HG03432 (cell line): ENCODE results near the gene DND1.
"Not testable (repeated sequence)": the region's sequence is repeated elsewhere in the genome, so short reads cannot be mapped to it uniquely, and the experiment has no call there.

ENCODE experiments used
- ATAC-seq: cut with Tn5 transposase; IDR thresholded peaks from one replicate; pipeline ENCODE4 v1.9.1; 2021; ENCODE audit warnings: mild to moderate bottlenecking, moderate library complexity; ENCODE audit not compliant: unreplicated experiment

The DND1 gene

GRCh38 chr5:140673187-140673976 lies at the start of gene DND1:
TSS of gene DND1 (minus strand) at chr5:140673576. CDS start at chr5:140673542, 34 bp downstream.
- no peak for ATAC-seq

- not testable (repeated sequence) for ATAC-seq
Observed at GRCh38 chr5:140721395-140721794, 48.0 kb upstream of the DND1 start.

- ATAC-seq = not testable (repeated sequence)
Observed at GRCh38 chr5:140720738-140721137, 47.4 kb upstream of the DND1 start.

GRCh38 chr5:140718266-140718592 lies 44.9 kb upstream of the DND1 start:
- ATAC-seq = no peak

GRCh38 chr5:140716238-140716637 lies 42.9 kb upstream of the DND1 start:
- ATAC-seq = not testable (repeated sequence)

- ATAC-seq = no peak
Observed at GRCh38 chr5:140713562-140714094, 40.3 kb upstream of the DND1 start.

- ATAC-seq = no peak
Observed at GRCh38 chr5:140711794-140712193, 38.4 kb upstream of the DND1 start.

- peak; percentile 91 for ATAC-seq
Observed at GRCh38 chr5:140710899-140711552, 37.6 kb upstream of the DND1 start.

GRCh38 chr5:140708787-140709186 lies 35.4 kb upstream of the DND1 start:
- ATAC-seq = not testable (repeated sequence)

- no peak for ATAC-seq
Observed at GRCh38 chr5:140707812-140708211, 34.4 kb upstream of the DND1 start.

- peak; percentile 99 for ATAC-seq
Observed at GRCh38 chr5:140700177-140701144, 27.1 kb upstream of the DND1 start, which contains the start of gene ZMAT2. TSS of gene ZMAT2 (plus strand) at chr5:140700447. CDS start at chr5:140700461, 14 bp downstream.

GRCh38 chr5:140696891-140697492 lies 23.6 kb upstream of the DND1 start:
- no peak for ATAC-seq

GRCh38 chr5:140694276-140694675 lies 20.9 kb upstream of the DND1 start:
- no peak for ATAC-seq

GRCh38 chr5:140690941-140691924 lies 17.9 kb upstream of the DND1 start, which contains the start of the genes HARS1 and HARS2:
TSS of gene HARS1 (minus strand) at chr5:140691370. CDS start at chr5:140691304, 66 bp downstream.
TSS of gene HARS2 (plus strand) at chr5:140691455. CDS start at chr5:140691649, 194 bp downstream.
- ATAC-seq = peak; percentile 98

- no peak for ATAC-seq
Observed at GRCh38 chr5:140690376-140690932, 17.1 kb upstream of the DND1 start.

- no peak for ATAC-seq
Observed at GRCh38 chr5:140678993-140679392, 5.6 kb upstream of the DND1 start.

GRCh38 chr5:140677947-140678346 lies 4.6 kb upstream of the DND1 start:
- peak; percentile 75 for ATAC-seq

- ATAC-seq = no peak
Observed at GRCh38 chr5:140674629-140675028, 1.3 kb upstream of the DND1 start.

- ATAC-seq = no peak
Observed at GRCh38 chr5:140674211-140674610, 835 bp upstream of the DND1 start.
